ENCODE measurements around the gene TUBA1C. TPM values are rescaled to one million over a fixed set of nuclear protein-coding genes. Genes with fewer than 3 reads are reported as not detected.

TUBA1C gene
- total and polyA plus RNA-seq, 9 of the 15 experiments (the other 6 are each of a cell fraction or from before 2014, with no cell fraction given) = 755 to 3,012 (median 914) TPM

DNA sequence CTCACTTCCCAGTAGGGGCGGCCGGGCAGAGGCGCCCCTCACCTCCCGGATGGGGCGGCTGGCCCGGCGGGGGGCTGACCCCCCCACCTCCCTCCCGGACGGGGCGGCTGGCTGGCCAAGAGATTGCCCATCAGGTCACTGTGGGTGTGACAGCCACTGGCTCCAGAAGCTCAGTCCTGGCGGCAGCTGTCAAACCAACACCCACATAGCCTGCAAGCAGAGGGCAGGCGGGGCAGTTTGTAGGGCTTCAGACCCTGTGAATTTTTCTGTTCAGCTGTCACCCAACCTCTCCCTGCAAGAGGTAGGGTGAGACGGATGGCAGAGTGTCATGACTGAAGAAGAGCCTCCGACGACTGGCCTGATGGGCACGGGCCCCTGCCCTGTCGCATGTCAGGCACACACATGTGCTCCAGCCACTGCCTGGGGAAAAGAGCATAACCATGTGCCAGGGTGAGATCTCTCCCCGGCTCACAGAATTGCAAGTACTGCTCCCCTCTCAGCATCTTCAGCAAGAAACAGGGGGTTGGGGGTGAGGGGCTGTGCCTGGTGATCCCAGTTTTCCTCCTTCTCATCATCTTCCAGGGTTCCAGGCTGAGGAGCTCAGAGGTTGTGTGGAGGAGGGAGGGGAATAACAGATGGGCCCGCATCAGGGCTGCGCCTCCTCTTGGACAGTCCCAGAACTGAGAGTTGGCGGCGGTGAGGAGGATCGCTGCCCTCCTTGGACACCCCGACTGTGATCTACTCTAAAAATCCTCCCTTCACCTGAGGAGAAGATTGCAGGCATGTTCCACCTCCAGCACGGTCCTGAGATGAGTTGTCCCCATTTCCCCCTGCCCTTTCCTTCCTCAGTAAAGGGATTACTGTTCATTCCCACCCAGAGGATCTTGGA, 18.9 kb downstream of the TUBA1C start (continued):
- TF ChIP-seq, protein P1, sequence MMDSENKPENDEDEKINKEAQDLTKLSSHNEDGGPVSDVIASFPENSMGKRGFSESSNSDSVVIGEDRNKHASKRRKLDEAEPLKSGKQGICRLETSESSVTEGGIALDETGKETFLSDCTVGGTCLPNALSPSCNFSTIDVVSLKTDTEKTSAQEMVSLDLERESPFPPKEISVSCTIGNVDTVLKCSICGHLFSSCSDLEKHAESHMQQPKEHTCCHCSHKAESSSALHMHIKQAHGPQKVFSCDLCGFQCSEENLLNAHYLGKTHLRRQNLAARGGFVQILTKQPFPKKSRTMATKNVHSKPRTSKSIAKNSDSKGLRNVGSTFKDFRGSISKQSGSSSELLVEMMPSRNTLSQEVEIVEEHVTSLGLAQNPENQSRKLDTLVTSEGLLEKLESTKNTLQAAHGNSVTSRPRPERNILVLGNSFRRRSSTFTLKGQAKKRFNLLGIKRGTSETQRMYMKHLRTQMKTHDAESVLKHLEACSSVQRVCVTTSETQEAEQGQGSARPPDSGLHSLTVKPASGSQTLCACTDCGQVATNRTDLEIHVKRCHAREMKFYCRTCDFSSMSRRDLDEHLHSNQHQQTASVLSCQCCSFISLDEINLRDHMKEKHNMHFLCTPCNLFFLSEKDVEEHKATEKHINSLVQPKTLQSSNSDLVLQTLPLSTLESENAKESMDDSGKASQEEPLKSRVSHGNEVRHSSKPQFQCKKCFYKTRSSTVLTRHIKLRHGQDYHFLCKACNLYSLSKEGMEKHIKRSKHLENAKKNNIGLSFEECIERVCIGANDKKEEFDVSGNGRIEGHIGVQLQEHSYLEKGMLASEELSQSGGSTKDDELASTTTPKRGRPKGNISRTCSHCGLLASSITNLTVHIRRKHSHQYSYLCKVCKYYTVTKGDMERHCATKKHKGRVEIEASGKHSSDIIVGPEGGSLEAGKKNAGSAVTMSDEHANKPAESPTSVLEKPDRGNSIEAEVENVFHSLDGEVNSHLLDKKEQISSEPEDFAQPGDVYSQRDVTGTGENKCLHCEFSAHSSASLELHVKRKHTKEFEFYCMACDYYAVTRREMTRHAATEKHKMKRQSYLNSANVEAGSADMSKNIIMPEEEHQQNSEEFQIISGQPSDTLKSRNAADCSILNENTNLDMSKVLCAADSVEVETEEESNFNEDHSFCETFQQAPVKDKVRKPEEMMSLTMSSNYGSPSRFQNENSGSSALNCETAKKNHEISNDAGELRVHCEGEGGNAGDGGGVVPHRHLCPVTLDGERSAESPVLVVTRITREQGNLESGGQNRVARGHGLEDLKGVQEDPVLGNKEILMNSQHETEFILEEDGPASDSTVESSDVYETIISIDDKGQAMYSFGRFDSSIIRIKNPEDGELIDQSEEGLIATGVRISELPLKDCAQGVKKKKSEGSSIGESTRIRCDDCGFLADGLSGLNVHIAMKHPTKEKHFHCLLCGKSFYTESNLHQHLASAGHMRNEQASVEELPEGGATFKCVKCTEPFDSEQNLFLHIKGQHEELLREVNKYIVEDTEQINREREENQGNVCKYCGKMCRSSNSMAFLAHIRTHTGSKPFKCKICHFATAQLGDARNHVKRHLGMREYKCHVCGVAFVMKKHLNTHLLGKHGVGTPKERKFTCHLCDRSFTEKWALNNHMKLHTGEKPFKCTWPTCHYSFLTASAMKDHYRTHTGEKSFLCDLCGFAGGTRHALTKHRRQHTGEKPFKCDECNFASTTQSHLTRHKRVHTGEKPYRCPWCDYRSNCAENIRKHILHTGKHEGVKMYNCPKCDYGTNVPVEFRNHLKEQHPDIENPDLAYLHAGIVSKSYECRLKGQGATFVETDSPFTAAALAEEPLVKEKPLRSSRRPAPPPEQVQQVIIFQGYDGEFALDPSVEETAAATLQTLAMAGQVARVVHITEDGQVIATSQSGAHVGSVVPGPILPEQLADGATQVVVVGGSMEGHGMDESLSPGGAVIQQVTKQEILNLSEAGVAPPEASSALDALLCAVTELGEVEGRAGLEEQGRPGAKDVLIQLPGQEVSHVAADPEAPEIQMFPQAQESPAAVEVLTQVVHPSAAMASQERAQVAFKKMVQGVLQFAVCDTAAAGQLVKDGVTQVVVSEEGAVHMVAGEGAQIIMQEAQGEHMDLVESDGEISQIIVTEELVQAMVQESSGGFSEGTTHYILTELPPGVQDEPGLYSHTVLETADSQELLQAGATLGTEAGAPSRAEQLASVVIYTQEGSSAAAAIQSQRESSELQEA (IDR thresholded peaks at IDR 0.05; ENCODE audit: low read depth) = no peak
- TF ChIP-seq JUND (IDR thresholded peaks at IDR 0.05; ENCODE audit: borderline replicate concordance, low read depth, low read length) = no peak
- no peak for TF ChIP-seq JUND (tag; IDR thresholded peaks at IDR 0.05; ENCODE audit: borderline replicate concordance, low read depth, low read length)
- TF ChIP-seq, protein P2, sequence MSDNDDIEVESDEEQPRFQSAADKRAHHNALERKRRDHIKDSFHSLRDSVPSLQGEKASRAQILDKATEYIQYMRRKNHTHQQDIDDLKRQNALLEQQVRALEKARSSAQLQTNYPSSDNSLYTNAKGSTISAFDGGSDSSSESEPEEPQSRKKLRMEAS (CRISPR knock-in tag; IDR thresholded peaks at IDR 0.05) = 0 out of 2 replicates have a peak, but pooled peaks have one; percentile 51
- no peak for TF ChIP-seq SUPT5H (IDR thresholded peaks at IDR 0.05)
- TF ChIP-seq, protein P3, sequence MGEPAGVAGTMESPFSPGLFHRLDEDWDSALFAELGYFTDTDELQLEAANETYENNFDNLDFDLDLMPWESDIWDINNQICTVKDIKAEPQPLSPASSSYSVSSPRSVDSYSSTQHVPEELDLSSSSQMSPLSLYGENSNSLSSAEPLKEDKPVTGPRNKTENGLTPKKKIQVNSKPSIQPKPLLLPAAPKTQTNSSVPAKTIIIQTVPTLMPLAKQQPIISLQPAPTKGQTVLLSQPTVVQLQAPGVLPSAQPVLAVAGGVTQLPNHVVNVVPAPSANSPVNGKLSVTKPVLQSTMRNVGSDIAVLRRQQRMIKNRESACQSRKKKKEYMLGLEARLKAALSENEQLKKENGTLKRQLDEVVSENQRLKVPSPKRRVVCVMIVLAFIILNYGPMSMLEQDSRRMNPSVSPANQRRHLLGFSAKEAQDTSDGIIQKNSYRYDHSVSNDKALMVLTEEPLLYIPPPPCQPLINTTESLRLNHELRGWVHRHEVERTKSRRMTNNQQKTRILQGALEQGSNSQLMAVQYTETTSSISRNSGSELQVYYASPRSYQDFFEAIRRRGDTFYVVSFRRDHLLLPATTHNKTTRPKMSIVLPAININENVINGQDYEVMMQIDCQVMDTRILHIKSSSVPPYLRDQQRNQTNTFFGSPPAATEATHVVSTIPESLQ (CRISPR knock-in tag; IDR thresholded peaks at IDR 0.05) = no peak
- TF ChIP-seq HNRNPUL1 (IDR thresholded peaks at IDR 0.05; ENCODE audit: low read length) = no peak
- TF ChIP-seq ZNF165 (CRISPR knock-in tag; IDR thresholded peaks at IDR 0.05; ENCODE audit: borderline replicate concordance) = no peak
- TF ChIP-seq ETS2 (tag; IDR thresholded peaks at IDR 0.05; ENCODE audit: borderline replicate concordance, poor library complexity, severe bottlenecking) = no peak
- peak; percentile 16; the same call in 1 of the 2 replicates for TF ChIP-seq RB1 (IDR thresholded peaks at IDR 0.05; ENCODE audit: low read depth)
- TF ChIP-seq HCFC1 (IDR thresholded peaks at IDR 0.05; ENCODE audit: low read depth, low read length) = no peak
- TF ChIP-seq, protein P4, sequence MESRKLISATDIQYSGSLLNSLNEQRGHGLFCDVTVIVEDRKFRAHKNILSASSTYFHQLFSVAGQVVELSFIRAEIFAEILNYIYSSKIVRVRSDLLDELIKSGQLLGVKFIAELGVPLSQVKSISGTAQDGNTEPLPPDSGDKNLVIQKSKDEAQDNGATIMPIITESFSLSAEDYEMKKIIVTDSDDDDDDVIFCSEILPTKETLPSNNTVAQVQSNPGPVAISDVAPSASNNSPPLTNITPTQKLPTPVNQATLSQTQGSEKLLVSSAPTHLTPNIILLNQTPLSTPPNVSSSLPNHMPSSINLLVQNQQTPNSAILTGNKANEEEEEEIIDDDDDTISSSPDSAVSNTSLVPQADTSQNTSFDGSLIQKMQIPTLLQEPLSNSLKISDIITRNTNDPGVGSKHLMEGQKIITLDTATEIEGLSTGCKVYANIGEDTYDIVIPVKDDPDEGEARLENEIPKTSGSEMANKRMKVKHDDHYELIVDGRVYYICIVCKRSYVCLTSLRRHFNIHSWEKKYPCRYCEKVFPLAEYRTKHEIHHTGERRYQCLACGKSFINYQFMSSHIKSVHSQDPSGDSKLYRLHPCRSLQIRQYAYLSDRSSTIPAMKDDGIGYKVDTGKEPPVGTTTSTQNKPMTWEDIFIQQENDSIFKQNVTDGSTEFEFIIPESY (CRISPR knock-in tag; IDR thresholded peaks at IDR 0.05) = peak; percentile 100
- TF ChIP-seq, protein P5, sequence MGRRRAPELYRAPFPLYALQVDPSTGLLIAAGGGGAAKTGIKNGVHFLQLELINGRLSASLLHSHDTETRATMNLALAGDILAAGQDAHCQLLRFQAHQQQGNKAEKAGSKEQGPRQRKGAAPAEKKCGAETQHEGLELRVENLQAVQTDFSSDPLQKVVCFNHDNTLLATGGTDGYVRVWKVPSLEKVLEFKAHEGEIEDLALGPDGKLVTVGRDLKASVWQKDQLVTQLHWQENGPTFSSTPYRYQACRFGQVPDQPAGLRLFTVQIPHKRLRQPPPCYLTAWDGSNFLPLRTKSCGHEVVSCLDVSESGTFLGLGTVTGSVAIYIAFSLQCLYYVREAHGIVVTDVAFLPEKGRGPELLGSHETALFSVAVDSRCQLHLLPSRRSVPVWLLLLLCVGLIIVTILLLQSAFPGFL (CRISPR knock-in tag; IDR thresholded peaks at IDR 0.05) = no peak

Data from K562 (cell line).